ENCODE measurements around the gene CLDN9. TPM values are rescaled to one million over a fixed set of nuclear protein-coding genes. Genes with fewer than 3 reads are reported as not detected.

Gene CLDN9
- total and polyA plus RNA-seq, 4 donors = 0.05 to 0.32 (median 0.25) TPM

DNA sequence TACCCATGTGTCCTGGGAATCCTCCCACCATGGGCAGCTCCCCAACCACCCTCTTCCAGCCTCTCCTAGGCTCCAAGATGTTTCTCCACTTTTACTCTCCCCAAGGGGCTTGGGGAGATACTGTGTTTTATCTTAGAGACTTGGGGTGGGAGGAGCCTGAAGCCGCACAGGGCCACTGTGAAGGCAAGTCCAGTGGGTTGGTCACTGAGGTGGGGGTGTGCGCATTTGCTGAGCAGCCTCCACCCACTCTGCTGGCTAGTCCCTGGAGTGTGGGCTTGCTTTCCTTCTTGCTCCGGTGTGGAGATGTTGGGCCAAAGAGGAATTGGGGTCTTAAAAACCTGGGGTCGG, 4.1 kb upstream of the CLDN9 start:
- H3K4me1 ChIP-seq (ENCODE audit: control insufficient read depth in 4 of 4, insufficient read depth in 4 of 4, low read length in 3 of 4) = peaks cover 19 to 49% (median 32%) of the 10 kb centered on the region in 4 donors
- no peaks in the 10 kb centered on the region for H3K27me3 ChIP-seq (ENCODE audit: control insufficient read depth in 4 of 4, insufficient read depth in 4 of 4, low read length in 3 of 4)
- no peak for DNase-seq (ENCODE audit: low spot score)
- peak overlapping the region in 1 of 2 donors; percentile 90 for H3K27ac ChIP-seq (ENCODE audit: low read depth in 1 of 2, low read length in 2 of 2)
- 85% methylated on average over 4 of the region's 4 CpGs for WGBS
- H3K36me3 ChIP-seq (ENCODE audit: control insufficient read depth in 4 of 4, insufficient read depth in 3 of 4, low read depth in 1 of 4, low read length in 3 of 4) = no peaks in the 10 kb centered on the region
- H3K9me3 ChIP-seq (ENCODE audit: control insufficient read depth in 4 of 4, low read length in 3 of 4) = no peaks in the 10 kb centered on the region
- H3K9ac ChIP-seq (ENCODE audit: low read depth in 1 of 2, low read length in 2 of 2) = no peak overlapping the region
- H3K4me3 ChIP-seq (ENCODE audit: low read depth in 1 of 3, low read length in 3 of 3) = no peak overlapping the region
- TF ChIP-seq HNF4G (IDR thresholded peaks at IDR 0.05) (no peak), RXRA (IDR thresholded peaks at IDR 0.05) (no peak), JUND (IDR thresholded peaks at IDR 0.05) (no peak), TAF1 (conservative IDR thresholded peaks at IDR 0.05) (no peak), YY1 (IDR thresholded peaks at IDR 0.05) (no peak), GABPA (IDR thresholded peaks at IDR 0.05 in 1 of 2, conservative IDR thresholded peaks at IDR 0.05 in 1 of 2) (no peak), SP1 (IDR thresholded peaks at IDR 0.05) (no peak), HNF4A (conservative IDR thresholded peaks at IDR 0.05) (no peak), FOXA1 (IDR thresholded peaks at IDR 0.05) (no peak), NR2F2 (IDR thresholded peaks at IDR 0.05) (no peak), FOXA2 (IDR thresholded peaks at IDR 0.05) (no peak), RAD21 (IDR thresholded peaks at IDR 0.05) (no peak), EGR1 (IDR thresholded peaks at IDR 0.05; ENCODE audit: low read depth in 2 of 2) (no peak)
- TF ChIP-seq, protein P1, sequence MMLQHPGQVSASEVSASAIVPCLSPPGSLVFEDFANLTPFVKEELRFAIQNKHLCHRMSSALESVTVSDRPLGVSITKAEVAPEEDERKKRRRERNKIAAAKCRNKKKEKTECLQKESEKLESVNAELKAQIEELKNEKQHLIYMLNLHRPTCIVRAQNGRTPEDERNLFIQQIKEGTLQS (IDR thresholded peaks at IDR 0.05) = no peak
- TF ChIP-seq, protein P2, sequence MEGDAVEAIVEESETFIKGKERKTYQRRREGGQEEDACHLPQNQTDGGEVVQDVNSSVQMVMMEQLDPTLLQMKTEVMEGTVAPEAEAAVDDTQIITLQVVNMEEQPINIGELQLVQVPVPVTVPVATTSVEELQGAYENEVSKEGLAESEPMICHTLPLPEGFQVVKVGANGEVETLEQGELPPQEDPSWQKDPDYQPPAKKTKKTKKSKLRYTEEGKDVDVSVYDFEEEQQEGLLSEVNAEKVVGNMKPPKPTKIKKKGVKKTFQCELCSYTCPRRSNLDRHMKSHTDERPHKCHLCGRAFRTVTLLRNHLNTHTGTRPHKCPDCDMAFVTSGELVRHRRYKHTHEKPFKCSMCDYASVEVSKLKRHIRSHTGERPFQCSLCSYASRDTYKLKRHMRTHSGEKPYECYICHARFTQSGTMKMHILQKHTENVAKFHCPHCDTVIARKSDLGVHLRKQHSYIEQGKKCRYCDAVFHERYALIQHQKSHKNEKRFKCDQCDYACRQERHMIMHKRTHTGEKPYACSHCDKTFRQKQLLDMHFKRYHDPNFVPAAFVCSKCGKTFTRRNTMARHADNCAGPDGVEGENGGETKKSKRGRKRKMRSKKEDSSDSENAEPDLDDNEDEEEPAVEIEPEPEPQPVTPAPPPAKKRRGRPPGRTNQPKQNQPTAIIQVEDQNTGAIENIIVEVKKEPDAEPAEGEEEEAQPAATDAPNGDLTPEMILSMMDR (IDR thresholded peaks at IDR 0.05; ENCODE audit: low read depth, low read length, missing input control) = no peak
- TF ChIP-seq, protein P3, sequence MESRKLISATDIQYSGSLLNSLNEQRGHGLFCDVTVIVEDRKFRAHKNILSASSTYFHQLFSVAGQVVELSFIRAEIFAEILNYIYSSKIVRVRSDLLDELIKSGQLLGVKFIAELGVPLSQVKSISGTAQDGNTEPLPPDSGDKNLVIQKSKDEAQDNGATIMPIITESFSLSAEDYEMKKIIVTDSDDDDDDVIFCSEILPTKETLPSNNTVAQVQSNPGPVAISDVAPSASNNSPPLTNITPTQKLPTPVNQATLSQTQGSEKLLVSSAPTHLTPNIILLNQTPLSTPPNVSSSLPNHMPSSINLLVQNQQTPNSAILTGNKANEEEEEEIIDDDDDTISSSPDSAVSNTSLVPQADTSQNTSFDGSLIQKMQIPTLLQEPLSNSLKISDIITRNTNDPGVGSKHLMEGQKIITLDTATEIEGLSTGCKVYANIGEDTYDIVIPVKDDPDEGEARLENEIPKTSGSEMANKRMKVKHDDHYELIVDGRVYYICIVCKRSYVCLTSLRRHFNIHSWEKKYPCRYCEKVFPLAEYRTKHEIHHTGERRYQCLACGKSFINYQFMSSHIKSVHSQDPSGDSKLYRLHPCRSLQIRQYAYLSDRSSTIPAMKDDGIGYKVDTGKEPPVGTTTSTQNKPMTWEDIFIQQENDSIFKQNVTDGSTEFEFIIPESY (IDR thresholded peaks at IDR 0.05) = no peak
- TF ChIP-seq, protein P4, sequence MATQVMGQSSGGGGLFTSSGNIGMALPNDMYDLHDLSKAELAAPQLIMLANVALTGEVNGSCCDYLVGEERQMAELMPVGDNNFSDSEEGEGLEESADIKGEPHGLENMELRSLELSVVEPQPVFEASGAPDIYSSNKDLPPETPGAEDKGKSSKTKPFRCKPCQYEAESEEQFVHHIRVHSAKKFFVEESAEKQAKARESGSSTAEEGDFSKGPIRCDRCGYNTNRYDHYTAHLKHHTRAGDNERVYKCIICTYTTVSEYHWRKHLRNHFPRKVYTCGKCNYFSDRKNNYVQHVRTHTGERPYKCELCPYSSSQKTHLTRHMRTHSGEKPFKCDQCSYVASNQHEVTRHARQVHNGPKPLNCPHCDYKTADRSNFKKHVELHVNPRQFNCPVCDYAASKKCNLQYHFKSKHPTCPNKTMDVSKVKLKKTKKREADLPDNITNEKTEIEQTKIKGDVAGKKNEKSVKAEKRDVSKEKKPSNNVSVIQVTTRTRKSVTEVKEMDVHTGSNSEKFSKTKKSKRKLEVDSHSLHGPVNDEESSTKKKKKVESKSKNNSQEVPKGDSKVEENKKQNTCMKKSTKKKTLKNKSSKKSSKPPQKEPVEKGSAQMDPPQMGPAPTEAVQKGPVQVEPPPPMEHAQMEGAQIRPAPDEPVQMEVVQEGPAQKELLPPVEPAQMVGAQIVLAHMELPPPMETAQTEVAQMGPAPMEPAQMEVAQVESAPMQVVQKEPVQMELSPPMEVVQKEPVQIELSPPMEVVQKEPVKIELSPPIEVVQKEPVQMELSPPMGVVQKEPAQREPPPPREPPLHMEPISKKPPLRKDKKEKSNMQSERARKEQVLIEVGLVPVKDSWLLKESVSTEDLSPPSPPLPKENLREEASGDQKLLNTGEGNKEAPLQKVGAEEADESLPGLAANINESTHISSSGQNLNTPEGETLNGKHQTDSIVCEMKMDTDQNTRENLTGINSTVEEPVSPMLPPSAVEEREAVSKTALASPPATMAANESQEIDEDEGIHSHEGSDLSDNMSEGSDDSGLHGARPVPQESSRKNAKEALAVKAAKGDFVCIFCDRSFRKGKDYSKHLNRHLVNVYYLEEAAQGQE (IDR thresholded peaks at IDR 0.05) = no peak

Data from liver (tissue), 9 donors.